NB4 (cell line): ENCODE data around the gene RAB21.

Experiments used
- DNase-seq: peaks from one replicate; pipeline ENCODE4 v3.0.0; 2010; ENCODE audit warnings: low read depth
- H3K4me3 ChIP-seq: one replicate; pipeline ENCODE4 v1.5.1; 2011; ENCODE audit warnings: mild to moderate bottlenecking, low read depth, low read length, moderate library complexity
- MYC ChIP-seq: IDR thresholded peaks from 2 replicates; pipeline ENCODE4 v1.6.1; 2011; ENCODE audit warnings: low read depth, low read length
- POLR2A ChIP-seq: IDR thresholded peaks from 2 replicates; pipeline ENCODE4 v1.6.1; 2011; ENCODE audit warnings: mild to moderate bottlenecking; ENCODE audit not compliant: insufficient read length; ENCODE audit errors: extremely low read depth
- TF ChIP-seq, protein P1 (sequence below): IDR thresholded peaks from 2 replicates; pipeline ENCODE4 v1.6.1; 2011; ENCODE audit warnings: low read depth, low read length
- TF ChIP-seq, protein P2 (sequence below): IDR thresholded peaks from one replicate; pipeline ENCODE4 v1.5.1; 2012; ENCODE audit warnings: low read depth, low read length

The RAB21 gene, protein sequence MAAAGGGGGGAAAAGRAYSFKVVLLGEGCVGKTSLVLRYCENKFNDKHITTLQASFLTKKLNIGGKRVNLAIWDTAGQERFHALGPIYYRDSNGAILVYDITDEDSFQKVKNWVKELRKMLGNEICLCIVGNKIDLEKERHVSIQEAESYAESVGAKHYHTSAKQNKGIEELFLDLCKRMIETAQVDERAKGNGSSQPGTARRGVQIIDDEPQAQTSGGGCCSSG

DNA sequence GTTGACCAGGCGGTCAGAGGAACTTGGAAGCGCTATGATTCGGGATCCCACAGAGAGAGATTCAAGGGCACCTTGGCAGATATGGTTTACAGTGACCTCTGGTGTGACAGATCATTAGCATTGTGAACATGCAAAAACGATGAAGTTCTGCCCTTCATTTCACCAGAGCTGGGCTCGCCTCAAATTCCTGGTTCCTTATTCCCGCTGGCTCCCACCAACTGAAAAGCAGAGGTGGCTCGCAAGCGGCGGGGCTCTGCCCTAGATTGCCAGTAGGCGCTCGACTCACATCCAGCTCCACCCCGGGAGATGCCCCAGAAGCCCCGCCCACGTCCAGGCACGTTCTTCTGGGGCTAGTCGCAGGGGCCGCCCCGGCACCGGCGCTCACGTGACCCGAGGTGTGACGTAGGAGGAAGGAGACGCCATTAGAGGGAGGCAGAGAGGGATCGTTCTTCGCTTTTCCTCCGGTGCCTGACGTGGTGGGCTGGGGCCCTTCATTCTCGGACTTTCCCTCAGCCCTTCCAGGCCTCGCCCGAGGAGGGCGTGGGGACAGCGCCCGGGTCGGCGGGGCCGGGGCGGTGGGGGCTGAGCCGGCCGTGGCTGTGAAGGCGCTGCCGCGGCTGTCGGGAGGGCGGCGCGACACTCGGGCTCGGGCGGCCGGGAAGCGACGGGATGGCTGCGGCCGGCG, at the start of gene RAB21:
TSS of gene RAB21 (plus strand) at position 403 of the 685 bp plus-strand sequence. CDS start at position 670, 267 bp downstream.
- DNase-seq, result peak; percentile 98
- H3K4me3 ChIP-seq, result peak within 1 kb of the TSS; percentile 85
- TF ChIP-seq, protein P1, sequence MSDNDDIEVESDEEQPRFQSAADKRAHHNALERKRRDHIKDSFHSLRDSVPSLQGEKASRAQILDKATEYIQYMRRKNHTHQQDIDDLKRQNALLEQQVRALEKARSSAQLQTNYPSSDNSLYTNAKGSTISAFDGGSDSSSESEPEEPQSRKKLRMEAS, result peak; percentile 95
- TF ChIP-seq, protein P2, sequence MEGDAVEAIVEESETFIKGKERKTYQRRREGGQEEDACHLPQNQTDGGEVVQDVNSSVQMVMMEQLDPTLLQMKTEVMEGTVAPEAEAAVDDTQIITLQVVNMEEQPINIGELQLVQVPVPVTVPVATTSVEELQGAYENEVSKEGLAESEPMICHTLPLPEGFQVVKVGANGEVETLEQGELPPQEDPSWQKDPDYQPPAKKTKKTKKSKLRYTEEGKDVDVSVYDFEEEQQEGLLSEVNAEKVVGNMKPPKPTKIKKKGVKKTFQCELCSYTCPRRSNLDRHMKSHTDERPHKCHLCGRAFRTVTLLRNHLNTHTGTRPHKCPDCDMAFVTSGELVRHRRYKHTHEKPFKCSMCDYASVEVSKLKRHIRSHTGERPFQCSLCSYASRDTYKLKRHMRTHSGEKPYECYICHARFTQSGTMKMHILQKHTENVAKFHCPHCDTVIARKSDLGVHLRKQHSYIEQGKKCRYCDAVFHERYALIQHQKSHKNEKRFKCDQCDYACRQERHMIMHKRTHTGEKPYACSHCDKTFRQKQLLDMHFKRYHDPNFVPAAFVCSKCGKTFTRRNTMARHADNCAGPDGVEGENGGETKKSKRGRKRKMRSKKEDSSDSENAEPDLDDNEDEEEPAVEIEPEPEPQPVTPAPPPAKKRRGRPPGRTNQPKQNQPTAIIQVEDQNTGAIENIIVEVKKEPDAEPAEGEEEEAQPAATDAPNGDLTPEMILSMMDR, result no peak
- TF ChIP-seq MYC (peak; percentile 70), POLR2A (peak; percentile 77)

DNA sequence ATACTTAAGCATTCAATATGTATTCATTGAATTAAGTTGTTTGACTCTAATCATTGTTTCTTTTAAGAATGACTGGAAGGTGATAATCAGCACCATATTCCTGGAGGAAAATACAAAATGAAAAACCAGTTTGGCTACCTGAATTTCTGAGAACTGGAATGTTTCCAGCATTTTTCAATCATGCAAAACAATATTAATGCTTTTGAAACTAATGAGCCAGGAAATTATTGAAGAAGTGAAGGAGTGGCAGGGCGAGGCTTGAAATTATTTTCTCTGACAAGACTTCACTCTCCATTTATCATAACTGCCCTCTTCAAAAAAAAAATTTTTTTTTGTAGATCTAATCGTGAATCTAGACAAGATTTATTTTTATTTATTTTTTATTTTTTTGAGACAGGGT, 49.7 kb upstream of the RAB21 start:
- DNase-seq, result no peak
- no peak overlapping the region for H3K4me3 ChIP-seq
- TF ChIP-seq, protein P1, result no peak
- TF ChIP-seq, protein P2, result no peak
- no peak for TF ChIP-seq POLR2A
- TF ChIP-seq MYC, result no peak

DNA sequence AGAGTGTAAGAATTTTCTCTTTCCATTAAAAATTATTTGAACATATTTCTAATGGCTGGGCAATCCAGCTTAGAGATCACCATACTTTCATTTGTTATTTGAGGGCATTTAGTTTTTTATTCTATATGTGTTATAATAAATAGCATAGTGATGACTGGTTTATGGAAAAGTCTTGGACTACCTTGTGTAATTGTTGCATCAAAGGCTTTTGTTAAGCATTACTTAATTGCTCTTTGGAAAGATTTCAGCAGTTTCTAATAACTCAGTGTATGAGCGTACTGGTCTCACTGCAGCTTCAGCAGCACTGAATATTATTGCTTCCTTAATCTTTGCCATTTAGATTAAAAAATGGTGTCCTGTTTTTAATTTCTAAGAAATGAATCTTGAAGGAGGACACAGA, 46.0 kb upstream of the RAB21 start:
- H3K4me3 ChIP-seq, result no peak overlapping the region
- TF ChIP-seq, protein P1, result no peak
- no peak for TF ChIP-seq POLR2A
- no peak for TF ChIP-seq MYC
- TF ChIP-seq, protein P2, result no peak
- no peak for DNase-seq

DNA sequence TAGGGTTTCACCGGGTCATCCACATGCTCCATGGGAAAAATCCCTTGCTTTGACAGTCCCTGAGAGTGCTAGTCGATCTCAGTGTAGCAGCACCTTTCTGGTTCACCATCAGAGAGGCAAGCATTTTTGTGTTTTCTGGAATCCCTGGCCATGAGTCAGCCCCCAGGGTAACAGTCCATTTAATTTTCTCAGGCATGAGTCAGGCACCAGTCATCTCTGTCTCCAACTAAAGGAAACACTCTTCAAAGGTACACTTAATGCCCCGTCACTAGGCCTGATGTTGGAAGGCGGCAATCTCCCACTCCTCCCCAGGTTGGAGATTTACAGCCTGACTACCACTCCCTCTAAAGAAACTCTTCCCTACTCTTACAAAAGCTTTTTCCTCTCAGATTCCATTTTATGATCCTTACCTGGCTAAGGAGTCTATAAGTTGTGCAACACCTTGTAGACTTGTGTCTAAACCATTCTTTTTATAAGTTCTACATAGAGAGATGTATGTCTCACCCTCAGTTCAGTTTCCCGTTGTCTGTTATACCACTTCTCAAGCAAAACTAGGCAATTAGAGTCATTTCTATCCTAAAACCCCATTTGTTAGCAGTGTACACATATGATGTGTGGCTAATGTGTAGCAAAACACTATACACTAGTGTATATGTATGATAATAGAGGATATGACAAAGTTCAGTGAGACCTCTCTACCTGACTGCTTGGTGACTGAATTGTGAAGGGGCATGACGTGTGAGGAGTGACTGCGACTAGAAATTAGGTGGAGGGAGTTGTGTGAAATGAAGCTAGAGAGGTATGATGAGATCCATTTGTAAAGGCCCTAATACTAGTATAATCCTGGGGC, 44.2 kb upstream of the RAB21 start:
- no peak for TF ChIP-seq MYC
- no peak for TF ChIP-seq POLR2A
- TF ChIP-seq, protein P2, result no peak
- TF ChIP-seq, protein P1, result no peak
- H3K4me3 ChIP-seq, result no peak overlapping the region
- DNase-seq, result no peak

DNA sequence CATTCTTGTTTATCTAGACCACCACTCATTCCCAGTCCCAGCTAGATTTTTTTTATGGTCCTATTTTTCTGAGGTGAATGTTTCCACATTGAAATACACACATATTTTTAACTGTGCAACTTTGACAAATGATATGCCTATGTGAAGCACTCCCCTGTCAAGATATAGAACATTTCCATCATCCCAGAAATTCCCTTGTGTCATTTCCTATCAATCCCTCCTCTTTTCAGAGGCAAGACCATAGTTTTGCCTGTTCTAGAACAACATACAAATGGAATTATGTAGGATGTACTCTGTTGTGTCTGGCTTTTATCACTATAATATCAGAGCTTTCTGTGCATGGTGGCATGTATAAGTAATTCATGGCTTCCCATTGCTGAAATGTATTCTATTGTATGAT, 36.1 kb upstream of the RAB21 start:
- DNase-seq, result no peak
- TF ChIP-seq, protein P1, result no peak
- TF ChIP-seq POLR2A (no peak), MYC (no peak)
- TF ChIP-seq, protein P2, result no peak
- H3K4me3 ChIP-seq, result no peak overlapping the region
